LNCAP (cell line): Measurements from ENCODE around the gene PTPN3.
A peak's percentile ranks its signal among the peaks of the same experiment; 100 is the strongest.

Experiments
- TF ChIP-seq, protein P1 (sequence below): fragments of 450-650 bp; IDR thresholded peaks from 2 replicates; pipeline ENCODE4 v1.5.1; 2017; ENCODE audit warnings: mild to moderate bottlenecking

The PTPN3 gene

DNA sequence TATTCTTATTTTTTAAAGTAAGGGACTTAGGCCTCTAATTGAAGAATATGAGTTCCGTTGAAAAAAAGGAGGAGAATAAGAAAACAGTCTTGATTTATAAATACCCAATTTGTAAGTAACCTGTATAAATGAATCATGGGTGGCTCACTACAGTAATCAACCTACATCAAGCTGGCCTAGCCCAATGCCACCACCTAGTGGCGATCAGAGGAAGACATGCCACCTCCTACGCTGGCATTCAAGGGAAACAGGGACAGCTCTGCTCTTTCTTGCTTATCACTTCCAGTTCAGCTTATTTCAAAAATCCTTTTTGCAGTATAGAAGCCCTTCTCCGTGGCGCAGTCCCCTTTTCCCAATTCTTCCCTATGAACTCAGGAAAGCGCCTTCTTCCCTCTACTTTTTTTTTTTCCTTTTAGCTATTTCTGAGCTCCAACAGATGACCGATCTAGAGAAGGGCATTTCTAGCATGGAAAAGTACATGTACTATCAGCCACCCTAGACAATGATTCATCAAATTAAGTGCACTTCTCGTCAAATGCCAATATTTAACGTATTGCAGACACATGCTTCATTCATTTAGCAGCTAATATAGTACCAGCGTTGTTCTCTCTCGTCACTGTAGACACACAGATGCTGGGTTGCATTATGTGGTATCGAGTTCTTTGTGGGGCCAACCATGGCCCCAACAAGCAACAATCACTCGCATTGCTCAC is 28.3 kb downstream of the PTPN3 start:
- TF ChIP-seq, protein P1, sequence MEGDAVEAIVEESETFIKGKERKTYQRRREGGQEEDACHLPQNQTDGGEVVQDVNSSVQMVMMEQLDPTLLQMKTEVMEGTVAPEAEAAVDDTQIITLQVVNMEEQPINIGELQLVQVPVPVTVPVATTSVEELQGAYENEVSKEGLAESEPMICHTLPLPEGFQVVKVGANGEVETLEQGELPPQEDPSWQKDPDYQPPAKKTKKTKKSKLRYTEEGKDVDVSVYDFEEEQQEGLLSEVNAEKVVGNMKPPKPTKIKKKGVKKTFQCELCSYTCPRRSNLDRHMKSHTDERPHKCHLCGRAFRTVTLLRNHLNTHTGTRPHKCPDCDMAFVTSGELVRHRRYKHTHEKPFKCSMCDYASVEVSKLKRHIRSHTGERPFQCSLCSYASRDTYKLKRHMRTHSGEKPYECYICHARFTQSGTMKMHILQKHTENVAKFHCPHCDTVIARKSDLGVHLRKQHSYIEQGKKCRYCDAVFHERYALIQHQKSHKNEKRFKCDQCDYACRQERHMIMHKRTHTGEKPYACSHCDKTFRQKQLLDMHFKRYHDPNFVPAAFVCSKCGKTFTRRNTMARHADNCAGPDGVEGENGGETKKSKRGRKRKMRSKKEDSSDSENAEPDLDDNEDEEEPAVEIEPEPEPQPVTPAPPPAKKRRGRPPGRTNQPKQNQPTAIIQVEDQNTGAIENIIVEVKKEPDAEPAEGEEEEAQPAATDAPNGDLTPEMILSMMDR = peak; percentile 93

DNA sequence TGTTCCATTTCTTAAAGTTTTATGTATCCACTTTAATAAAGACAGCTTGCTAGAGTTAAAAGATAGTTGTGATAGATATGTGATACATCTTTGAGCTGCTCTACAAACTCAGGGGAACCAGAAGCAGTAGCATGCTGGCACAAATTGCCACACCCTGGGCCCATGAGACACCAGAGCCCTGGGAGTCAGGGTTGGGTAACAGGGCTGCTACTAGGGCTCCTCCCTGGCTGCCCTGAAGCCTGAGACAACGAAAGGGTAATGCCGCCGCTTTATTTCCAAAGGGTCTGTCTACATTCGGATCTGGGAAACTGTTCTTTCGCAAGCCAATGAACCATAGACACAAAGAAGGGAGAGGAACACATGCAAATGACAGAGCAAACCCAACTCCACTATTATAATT is 29.2 kb downstream of the PTPN3 start:
- TF ChIP-seq, protein P1 = no peak

DNA sequence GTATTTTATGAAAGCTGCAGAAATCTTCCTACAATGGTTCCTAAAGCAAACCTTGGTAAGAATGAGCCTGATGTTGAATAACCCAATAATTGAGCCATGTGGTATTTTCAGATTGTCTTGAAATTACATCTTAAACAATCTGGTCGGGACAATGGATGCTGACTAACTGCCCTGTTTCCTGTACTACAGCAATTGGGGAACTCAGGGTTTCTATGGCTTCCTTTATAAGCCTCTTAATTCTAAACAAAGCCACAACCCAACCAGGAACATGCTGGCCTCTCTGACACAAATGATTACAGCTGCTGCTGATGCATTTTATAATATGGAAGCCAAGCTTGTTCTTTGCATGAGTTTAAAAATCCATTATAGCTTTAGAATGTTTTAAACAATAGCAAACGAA is 30.2 kb downstream of the PTPN3 start:
- TF ChIP-seq, protein P1 = no peak

DNA sequence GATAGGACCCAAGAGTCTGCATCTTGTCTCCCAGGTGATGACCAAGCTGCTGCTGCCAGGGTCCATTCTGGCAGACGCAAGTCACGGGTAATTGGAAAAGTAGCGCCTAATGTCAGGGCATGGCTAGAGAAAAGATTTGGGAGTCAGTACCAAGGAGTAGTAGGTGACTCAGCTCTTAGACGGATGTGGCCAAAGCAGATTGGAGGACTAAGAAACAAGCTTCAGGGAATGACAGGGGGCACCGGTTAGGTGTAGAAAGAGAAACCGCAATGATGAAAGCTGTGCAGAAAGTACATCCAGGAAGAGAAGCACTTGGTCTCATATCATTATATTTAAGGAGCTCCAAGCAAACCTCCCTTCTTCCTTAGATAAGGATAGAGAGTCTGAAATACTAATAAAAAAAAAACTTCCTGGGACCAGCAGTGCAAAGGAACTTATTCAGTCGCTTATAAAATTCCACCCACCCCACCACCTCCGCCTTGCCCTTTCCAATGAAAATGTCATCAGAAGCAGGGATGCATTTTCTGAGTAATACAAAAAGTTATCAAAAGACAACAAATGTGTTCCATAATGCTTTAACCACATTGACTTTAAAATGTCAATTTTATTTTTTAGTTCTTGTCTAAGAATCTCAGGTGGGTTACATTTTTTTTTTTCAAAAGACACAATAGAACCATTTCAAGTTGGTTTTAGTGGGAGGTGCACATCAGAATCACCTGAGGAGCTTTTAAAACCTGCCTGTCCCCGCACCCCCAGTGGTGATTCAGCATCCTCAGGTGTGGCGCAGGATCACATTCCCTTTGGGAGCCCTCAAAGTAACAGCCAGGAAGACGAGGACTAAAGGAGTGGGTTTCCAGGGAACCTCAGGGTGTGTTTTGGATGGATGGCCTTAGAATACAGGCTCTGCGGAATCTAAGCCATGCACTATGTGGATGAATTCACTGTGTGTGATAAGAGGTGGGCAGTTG is 31.2 kb downstream of the PTPN3 start:
- TF ChIP-seq, protein P1 = no peak

DNA sequence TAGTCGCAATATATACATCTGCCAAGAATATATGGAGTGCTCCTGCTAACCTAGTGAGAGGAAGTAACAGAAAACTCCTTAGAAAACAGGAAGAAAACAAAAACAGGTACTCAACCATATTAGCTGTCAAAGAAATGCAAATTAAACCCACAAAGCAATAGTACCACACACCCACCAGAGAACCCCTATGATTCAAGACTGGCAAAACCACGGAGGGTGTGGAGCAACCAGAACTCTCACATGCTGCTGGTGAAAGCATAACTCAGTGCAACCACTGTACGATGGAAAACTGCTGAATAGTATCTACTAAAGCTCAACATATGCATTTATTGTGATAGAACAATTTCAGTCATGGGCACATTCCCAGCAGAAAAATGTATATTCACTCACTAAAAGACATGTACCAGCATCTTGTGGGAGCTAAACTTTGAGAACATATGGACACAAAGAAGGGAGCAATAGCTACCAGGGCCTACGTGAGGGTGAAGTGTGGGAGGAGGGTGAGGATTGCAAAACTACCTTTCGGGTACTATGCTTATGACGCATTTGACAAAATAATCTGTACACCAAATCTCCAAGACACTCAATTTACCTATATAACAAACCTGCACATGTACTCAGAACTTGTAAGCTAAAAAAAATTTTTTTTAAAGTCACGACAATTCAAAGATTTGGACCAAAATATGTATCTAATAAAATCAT is 34.0 kb downstream of the PTPN3 start:
- TF ChIP-seq, protein P1 = no peak

DNA sequence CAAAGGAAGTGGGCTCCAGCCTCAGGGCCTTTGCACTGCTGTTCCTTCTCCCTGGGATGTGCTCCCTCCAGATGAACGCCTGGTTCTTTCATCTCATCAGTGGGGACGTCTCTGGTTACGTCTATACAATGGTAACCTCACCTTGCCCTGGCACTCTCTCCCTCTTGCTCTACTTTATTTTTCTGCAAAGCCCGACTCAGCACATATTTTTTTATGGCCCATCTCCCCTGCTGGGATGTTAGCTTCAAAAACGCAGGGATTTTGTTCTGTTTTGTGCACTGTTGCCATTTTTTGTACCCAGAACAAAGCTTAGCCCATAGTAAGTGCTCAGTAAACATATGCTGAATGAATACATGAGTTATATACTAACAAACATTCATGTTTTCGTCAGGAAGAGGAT is 37.5 kb downstream of the PTPN3 start:
- TF ChIP-seq, protein P1 = no peak

DNA sequence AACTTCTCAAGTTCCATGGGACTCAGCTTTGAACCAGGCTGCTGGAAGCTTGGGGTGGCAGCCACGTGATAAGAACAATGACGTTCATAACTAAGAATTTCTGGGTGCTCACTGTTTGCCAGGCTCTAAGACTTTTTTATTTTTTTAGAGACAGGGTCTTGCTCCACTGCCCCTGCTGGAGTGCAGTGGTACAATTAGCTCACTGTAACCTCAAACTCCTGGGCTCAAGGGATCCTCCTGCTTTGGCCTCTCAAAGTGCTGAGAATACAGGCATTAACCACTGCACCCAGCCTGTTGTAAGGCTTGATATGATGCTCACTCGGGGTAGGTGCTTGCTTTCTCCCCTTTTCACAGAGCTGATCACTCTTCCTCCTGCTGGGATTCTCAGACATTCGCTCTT is 38.7 kb downstream of the PTPN3 start:
- TF ChIP-seq, protein P1 = no peak
